NCI-H2107 (cell line): Measurements from ENCODE around the gene ITGA4.
A peak's percentile ranks its signal among the peaks of the same experiment; 100 is the strongest.
"Not testable (repeated sequence)": the region's sequence is repeated elsewhere in the genome, so short reads cannot be mapped to it uniquely, and the experiment has no call there.

Experiments used
- DNase-seq: peaks from one replicate; lab custom pipeline; 2025; lab: John Stamatoyannopoulos, UW

Gene ITGA4

GRCh38 chr2:181457121-181457740 is at the start of gene ITGA4:
TSS of gene ITGA4 (plus strand) at chr2:181457386. CDS start at chr2:181457655, 269 bp downstream.
- peak; percentile 26 for DNase-seq

- no peak for DNase-seq
These were observed 48.3 kb upstream of the ITGA4 start for GRCh38 chr2:181408861-181409260.

- peak; percentile 86 for DNase-seq
These were observed 45.9 kb upstream of the ITGA4 start for GRCh38 chr2:181411105-181411849.

- no peak for DNase-seq
These were observed 37.9 kb upstream of the ITGA4 start for GRCh38 chr2:181419129-181419855.

GRCh38 chr2:181420259-181421130 is 36.7 kb upstream of the ITGA4 start:
- DNase-seq, result no peak

GRCh38 chr2:181421131-181421458 is 36.1 kb upstream of the ITGA4 start:
- no peak for DNase-seq

GRCh38 chr2:181421464-181421863 is 35.7 kb upstream of the ITGA4 start:
- DNase-seq, result no peak

GRCh38 chr2:181426672-181427071 is 30.5 kb upstream of the ITGA4 start:
- DNase-seq, result no peak

GRCh38 chr2:181430406-181431118 is 26.6 kb upstream of the ITGA4 start:
- DNase-seq, result no peak

GRCh38 chr2:181431674-181432073 is 25.5 kb upstream of the ITGA4 start:
- no peak for DNase-seq

GRCh38 chr2:181438261-181438660 is 18.9 kb upstream of the ITGA4 start:
- DNase-seq, result no peak

- no peak for DNase-seq
These were observed 16.8 kb upstream of the ITGA4 start for GRCh38 chr2:181440344-181440743.

- no peak for DNase-seq
These were observed 16.3 kb upstream of the ITGA4 start for GRCh38 chr2:181440919-181441318.

GRCh38 chr2:181441670-181442069 is 15.5 kb upstream of the ITGA4 start:
- DNase-seq, result no peak

- no peak for DNase-seq
These were observed 12.5 kb upstream of the ITGA4 start for GRCh38 chr2:181444654-181445053.

GRCh38 chr2:181446985-181447384 is 10.2 kb upstream of the ITGA4 start:
- DNase-seq, result no peak

- not testable (repeated sequence) for DNase-seq
These were observed 7.9 kb upstream of the ITGA4 start for GRCh38 chr2:181449278-181449677.

- DNase-seq, result no peak
These were observed 2.3 kb upstream of the ITGA4 start for GRCh38 chr2:181454686-181455450.

GRCh38 chr2:181456660-181457120 is 496 bp upstream of the ITGA4 start:
- no peak for DNase-seq

GRCh38 chr2:181457741-181458425 is 697 bp downstream of the ITGA4 start:
- no peak for DNase-seq
